ENCODE measurements around the gene FEN1. TPM values are rescaled to one million over a fixed set of nuclear protein-coding genes. Genes with fewer than 3 reads are reported as not detected.

Gene FEN1
- total and polyA plus RNA-seq, 2 of the 13 experiments (the other 11 are each of a cell fraction or from before 2014, with no cell fraction given): 12.4 to 102 TPM

DNA sequence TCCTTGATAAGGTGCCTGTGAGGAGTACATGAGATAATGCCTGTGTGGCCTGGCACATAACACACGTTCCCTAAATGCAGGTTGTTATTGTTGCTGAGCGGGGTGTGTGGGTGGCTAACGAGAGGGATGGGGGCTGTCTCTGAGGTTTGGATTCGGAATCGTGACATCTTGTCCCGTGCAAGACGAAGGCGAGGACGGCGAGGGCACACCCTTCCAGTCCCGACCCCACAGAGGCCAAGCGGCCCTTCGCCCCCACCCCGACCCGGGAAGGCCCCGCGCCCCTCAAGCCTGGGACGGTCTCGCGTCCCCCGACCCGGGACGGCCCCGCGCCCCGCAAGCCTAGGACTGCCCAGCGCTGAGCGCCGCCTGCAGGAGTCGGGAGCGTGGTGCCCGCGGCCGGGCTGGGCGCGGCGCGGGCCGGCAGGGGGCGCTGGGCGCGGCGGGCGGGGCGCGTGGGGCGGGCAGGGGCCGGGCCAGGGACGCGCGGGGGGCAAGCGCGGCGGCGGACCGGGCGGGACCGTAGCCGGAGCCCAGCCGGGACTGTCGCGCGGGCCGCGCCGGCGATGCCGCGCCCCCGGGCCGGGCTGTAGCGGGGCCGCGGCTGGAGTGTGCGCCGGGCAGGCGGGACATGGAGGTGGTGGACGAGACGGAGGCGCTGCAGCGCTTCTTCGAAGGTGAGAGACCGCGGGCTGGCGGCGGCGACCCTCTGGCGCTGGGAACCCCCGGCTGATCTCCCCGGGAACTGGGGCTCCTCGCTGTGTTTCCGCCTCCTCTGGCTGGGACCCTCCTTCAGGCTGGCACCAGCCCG, 40.4 kb upstream of the FEN1 start, which contains the start of gene MYRF (continued):
- TF ChIP-seq, protein P1, sequence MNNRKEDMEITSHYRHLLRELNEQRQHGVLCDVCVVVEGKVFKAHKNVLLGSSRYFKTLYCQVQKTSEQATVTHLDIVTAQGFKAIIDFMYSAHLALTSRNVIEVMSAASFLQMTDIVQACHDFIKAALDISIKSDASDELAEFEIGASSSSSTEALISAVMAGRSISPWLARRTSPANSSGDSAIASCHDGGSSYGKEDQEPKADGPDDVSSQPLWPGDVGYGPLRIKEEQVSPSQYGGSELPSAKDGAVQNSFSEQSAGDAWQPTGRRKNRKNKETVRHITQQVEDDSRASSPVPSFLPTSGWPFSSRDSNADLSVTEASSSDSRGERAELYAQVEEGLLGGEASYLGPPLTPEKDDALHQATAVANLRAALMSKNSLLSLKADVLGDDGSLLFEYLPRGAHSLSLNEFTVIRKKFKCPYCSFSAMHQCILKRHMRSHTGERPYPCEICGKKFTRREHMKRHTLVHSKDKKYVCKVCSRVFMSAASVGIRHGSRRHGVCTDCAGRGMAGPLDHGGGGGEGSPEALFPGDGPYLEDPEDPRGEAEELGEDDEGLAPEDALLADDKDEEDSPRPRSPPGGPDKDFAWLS (CRISPR knock-in tag; IDR thresholded peaks at IDR 0.05; ENCODE audit: borderline replicate concordance): no peak
- TF ChIP-seq, protein P2, sequence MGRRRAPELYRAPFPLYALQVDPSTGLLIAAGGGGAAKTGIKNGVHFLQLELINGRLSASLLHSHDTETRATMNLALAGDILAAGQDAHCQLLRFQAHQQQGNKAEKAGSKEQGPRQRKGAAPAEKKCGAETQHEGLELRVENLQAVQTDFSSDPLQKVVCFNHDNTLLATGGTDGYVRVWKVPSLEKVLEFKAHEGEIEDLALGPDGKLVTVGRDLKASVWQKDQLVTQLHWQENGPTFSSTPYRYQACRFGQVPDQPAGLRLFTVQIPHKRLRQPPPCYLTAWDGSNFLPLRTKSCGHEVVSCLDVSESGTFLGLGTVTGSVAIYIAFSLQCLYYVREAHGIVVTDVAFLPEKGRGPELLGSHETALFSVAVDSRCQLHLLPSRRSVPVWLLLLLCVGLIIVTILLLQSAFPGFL (CRISPR knock-in tag; IDR thresholded peaks at IDR 0.05): no peak
- TF ChIP-seq ELF3 (CRISPR knock-in tag; IDR thresholded peaks at IDR 0.05): no peak
- no peak for TF ChIP-seq ZNF790 (CRISPR knock-in tag; IDR thresholded peaks at IDR 0.05; ENCODE audit: borderline replicate concordance)
- no peak for TF ChIP-seq ZNF598 (CRISPR knock-in tag; IDR thresholded peaks at IDR 0.05; ENCODE audit: borderline replicate concordance)
- peak; percentile 47; the same call in 1 of the 2 replicates for TF ChIP-seq RAD21 (CRISPR knock-in tag; IDR thresholded peaks at IDR 0.05)
- TF ChIP-seq ZNF432 (CRISPR knock-in tag; IDR thresholded peaks at IDR 0.05; ENCODE audit: borderline replicate concordance): no peak
- TF ChIP-seq, protein P3, sequence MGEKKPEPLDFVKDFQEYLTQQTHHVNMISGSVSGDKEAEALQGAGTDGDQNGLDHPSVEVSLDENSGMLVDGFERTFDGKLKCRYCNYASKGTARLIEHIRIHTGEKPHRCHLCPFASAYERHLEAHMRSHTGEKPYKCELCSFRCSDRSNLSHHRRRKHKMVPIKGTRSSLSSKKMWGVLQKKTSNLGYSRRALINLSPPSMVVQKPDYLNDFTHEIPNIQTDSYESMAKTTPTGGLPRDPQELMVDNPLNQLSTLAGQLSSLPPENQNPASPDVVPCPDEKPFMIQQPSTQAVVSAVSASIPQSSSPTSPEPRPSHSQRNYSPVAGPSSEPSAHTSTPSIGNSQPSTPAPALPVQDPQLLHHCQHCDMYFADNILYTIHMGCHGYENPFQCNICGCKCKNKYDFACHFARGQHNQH (CRISPR knock-in tag; IDR thresholded peaks at IDR 0.05): no peak
- TF ChIP-seq SAFB2 (CRISPR knock-in tag; IDR thresholded peaks at IDR 0.05; ENCODE audit: borderline replicate concordance, low read depth): no peak
- TF ChIP-seq MYC (CRISPR knock-in tag; IDR thresholded peaks at IDR 0.05; ENCODE audit: borderline replicate concordance): no peak
- TF ChIP-seq ZNF101 (CRISPR knock-in tag; IDR thresholded peaks at IDR 0.05; ENCODE audit: borderline replicate concordance, low read depth): no peak
- TF ChIP-seq YEATS4 (CRISPR knock-in tag; IDR thresholded peaks at IDR 0.05; ENCODE audit: borderline replicate concordance): no peak
- no peak for TF ChIP-seq BORCS8-MEF2B (CRISPR knock-in tag; IDR thresholded peaks at IDR 0.05)
- TF ChIP-seq U2AF1 (optimal IDR thresholded peaks at IDR 0.05; ENCODE audit: low read depth, low read length): no peak
- TF ChIP-seq, protein P4, sequence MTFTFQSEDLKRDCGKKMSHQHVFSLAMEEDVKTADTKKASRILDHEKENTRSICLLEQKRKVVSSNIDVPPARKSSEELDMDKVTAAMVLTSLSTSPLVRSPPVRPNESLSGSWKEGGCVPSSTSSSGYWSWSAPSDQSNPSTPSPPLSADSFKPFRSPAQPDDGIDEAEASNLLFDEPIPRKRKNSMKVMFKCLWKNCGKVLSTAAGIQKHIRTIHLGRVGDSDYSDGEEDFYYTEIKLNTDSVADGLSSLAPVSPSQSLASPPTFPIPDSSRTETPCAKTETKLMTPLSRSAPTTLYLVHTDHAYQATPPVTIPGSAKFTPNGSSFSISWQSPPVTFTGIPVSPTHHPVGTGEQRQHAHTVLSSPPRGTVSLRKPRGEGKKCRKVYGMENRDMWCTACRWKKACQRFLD (CRISPR knock-in tag; IDR thresholded peaks at IDR 0.05; ENCODE audit: borderline replicate concordance): no peak
- TF ChIP-seq ZNF644 (CRISPR knock-in tag; IDR thresholded peaks at IDR 0.05; ENCODE audit: low read depth): no peak
- TF ChIP-seq, protein P5, sequence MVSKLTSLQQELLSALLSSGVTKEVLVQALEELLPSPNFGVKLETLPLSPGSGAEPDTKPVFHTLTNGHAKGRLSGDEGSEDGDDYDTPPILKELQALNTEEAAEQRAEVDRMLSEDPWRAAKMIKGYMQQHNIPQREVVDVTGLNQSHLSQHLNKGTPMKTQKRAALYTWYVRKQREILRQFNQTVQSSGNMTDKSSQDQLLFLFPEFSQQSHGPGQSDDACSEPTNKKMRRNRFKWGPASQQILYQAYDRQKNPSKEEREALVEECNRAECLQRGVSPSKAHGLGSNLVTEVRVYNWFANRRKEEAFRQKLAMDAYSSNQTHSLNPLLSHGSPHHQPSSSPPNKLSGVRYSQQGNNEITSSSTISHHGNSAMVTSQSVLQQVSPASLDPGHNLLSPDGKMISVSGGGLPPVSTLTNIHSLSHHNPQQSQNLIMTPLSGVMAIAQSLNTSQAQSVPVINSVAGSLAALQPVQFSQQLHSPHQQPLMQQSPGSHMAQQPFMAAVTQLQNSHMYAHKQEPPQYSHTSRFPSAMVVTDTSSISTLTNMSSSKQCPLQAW (CRISPR knock-in tag; IDR thresholded peaks at IDR 0.05): 0 out of 2 replicates have a peak, but pooled peaks have one; percentile 40
- TF ChIP-seq, protein P6, sequence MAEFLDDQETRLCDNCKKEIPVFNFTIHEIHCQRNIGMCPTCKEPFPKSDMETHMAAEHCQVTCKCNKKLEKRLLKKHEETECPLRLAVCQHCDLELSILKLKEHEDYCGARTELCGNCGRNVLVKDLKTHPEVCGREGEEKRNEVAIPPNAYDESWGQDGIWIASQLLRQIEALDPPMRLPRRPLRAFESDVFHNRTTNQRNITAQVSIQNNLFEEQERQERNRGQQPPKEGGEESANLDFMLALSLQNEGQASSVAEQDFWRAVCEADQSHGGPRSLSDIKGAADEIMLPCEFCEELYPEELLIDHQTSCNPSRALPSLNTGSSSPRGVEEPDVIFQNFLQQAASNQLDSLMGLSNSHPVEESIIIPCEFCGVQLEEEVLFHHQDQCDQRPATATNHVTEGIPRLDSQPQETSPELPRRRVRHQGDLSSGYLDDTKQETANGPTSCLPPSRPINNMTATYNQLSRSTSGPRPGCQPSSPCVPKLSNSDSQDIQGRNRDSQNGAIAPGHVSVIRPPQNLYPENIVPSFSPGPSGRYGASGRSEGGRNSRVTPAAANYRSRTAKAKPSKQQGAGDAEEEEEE (CRISPR knock-in tag; IDR thresholded peaks at IDR 0.05; ENCODE audit: borderline replicate concordance): no peak
- no peak for TF ChIP-seq MYNN (CRISPR knock-in tag; IDR thresholded peaks at IDR 0.05; ENCODE audit: low read depth)
- no peak for TF ChIP-seq ZNF775 (CRISPR knock-in tag; IDR thresholded peaks at IDR 0.05; ENCODE audit: borderline replicate concordance)
